ENCODE data around the gene SCN7A. TPM values are rescaled to one million over a fixed set of nuclear protein-coding genes. Genes with fewer than 3 reads are reported as not detected.

SCN7A gene
- polyA plus RNA-seq, 2 of the 4 experiments (the other 2 are of a cell fraction): not detected

DNA sequence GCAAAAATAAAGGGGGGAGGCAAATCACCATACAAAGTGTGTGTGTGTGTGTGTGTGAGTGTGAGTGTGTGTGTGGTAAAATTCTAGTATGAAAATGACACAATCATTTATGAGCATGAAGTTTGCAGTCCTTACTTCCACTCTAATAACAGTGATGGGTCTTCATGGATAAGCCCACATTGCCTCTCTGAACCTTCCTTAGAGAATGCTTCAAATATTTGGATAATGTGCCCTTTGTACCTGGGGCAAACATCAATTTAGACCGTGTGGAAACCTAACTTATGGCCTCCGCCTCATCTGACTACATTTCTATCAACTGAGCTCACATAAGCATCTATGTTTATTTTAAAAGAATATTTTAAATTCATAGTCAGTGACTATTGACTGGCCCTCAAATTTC lies 122.0 kb downstream of the SCN7A start (continued):
- TF ChIP-seq, protein P1, sequence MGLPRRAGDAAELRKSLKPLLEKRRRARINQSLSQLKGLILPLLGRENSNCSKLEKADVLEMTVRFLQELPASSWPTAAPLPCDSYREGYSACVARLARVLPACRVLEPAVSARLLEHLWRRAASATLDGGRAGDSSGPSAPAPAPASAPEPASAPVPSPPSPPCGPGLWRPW (IDR thresholded peaks at IDR 0.05): no peak
- TF ChIP-seq FOSB (CRISPR knock-in tag; IDR thresholded peaks at IDR 0.05): no peak
- TF ChIP-seq, protein P2, sequence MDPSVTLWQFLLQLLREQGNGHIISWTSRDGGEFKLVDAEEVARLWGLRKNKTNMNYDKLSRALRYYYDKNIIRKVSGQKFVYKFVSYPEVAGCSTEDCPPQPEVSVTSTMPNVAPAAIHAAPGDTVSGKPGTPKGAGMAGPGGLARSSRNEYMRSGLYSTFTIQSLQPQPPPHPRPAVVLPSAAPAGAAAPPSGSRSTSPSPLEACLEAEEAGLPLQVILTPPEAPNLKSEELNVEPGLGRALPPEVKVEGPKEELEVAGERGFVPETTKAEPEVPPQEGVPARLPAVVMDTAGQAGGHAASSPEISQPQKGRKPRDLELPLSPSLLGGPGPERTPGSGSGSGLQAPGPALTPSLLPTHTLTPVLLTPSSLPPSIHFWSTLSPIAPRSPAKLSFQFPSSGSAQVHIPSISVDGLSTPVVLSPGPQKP (IDR thresholded peaks at IDR 0.05; ENCODE audit: low read depth, low read length): no peak
- TF ChIP-seq SMC3 (IDR thresholded peaks at IDR 0.05): no peak
- no peak for TF ChIP-seq CHD2 (IDR thresholded peaks at IDR 0.05; ENCODE audit: low read length, partially characterized antibody)
- 0 out of 5 replicates have a peak, but pooled peaks of 1 of the 2 experiments have one; percentile 16 for TF ChIP-seq EP300 (IDR thresholded peaks at IDR 0.05)
- TF ChIP-seq NR3C1 (IDR thresholded peaks at IDR 0.05): no peak
- TF ChIP-seq SREBF2 (IDR thresholded peaks at IDR 0.05): no peak
- TF ChIP-seq HOXB5 (CRISPR knock-in tag; IDR thresholded peaks at IDR 0.05): no peak
- TF ChIP-seq RAD21 (conservative IDR thresholded peaks at IDR 0.05 in 1 of 2, IDR thresholded peaks at IDR 0.05 in 1 of 2): no peak
- TF ChIP-seq RCOR1 (IDR thresholded peaks at IDR 0.05; ENCODE audit: low read depth, low read length): no peak
- TF ChIP-seq RNF2 (IDR thresholded peaks at IDR 0.05; ENCODE audit: borderline replicate concordance, low read depth): no peak
- TF ChIP-seq RARB (CRISPR knock-in tag; IDR thresholded peaks at IDR 0.05): no peak
- TF ChIP-seq, protein P3, sequence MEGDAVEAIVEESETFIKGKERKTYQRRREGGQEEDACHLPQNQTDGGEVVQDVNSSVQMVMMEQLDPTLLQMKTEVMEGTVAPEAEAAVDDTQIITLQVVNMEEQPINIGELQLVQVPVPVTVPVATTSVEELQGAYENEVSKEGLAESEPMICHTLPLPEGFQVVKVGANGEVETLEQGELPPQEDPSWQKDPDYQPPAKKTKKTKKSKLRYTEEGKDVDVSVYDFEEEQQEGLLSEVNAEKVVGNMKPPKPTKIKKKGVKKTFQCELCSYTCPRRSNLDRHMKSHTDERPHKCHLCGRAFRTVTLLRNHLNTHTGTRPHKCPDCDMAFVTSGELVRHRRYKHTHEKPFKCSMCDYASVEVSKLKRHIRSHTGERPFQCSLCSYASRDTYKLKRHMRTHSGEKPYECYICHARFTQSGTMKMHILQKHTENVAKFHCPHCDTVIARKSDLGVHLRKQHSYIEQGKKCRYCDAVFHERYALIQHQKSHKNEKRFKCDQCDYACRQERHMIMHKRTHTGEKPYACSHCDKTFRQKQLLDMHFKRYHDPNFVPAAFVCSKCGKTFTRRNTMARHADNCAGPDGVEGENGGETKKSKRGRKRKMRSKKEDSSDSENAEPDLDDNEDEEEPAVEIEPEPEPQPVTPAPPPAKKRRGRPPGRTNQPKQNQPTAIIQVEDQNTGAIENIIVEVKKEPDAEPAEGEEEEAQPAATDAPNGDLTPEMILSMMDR (IDR thresholded peaks at IDR 0.05): no peak
- TF ChIP-seq ZFP36 (IDR thresholded peaks at IDR 0.05; ENCODE audit: borderline replicate concordance, partially characterized antibody): no peak
- TF ChIP-seq HDAC2 (IDR thresholded peaks at IDR 0.05): no peak
- no peak for TF ChIP-seq HOXA7 (CRISPR knock-in tag; IDR thresholded peaks at IDR 0.05)
- no peak for TF ChIP-seq EHF (CRISPR knock-in tag; IDR thresholded peaks at IDR 0.05)
- no peak for TF ChIP-seq ZSCAN20 (CRISPR knock-in tag; IDR thresholded peaks at IDR 0.05)
- TF ChIP-seq NPAS2 (CRISPR knock-in tag; IDR thresholded peaks at IDR 0.05; ENCODE audit: borderline replicate concordance): no peak
- TF ChIP-seq PHF8 (IDR thresholded peaks at IDR 0.05; ENCODE audit: borderline replicate concordance, low read depth): no peak
- TF ChIP-seq CBX8 (IDR thresholded peaks at IDR 0.05): no peak
- no peak for TF ChIP-seq TP53 (CRISPR knock-in tag; IDR thresholded peaks at IDR 0.05)
- no peak for TF ChIP-seq NFE2L2 (conservative IDR thresholded peaks at IDR 0.05; ENCODE audit: low read length)
- TF ChIP-seq JUN (IDR thresholded peaks at IDR 0.05): peak in 1 of 2 experiments; percentile 43; a peak in 2 of 5 replicates
- TF ChIP-seq, protein P4, sequence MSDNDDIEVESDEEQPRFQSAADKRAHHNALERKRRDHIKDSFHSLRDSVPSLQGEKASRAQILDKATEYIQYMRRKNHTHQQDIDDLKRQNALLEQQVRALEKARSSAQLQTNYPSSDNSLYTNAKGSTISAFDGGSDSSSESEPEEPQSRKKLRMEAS (IDR thresholded peaks at IDR 0.05): no peak
- TF ChIP-seq, protein P5, sequence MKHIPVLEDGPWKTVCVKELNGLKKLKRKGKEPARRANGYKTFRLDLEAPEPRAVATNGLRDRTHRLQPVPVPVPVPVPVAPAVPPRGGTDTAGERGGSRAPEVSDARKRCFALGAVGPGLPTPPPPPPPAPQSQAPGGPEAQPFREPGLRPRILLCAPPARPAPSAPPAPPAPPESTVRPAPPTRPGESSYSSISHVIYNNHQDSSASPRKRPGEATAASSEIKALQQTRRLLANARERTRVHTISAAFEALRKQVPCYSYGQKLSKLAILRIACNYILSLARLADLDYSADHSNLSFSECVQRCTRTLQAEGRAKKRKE (CRISPR knock-in tag; IDR thresholded peaks at IDR 0.05; ENCODE audit: low read depth): no peak
- TF ChIP-seq, protein P6, sequence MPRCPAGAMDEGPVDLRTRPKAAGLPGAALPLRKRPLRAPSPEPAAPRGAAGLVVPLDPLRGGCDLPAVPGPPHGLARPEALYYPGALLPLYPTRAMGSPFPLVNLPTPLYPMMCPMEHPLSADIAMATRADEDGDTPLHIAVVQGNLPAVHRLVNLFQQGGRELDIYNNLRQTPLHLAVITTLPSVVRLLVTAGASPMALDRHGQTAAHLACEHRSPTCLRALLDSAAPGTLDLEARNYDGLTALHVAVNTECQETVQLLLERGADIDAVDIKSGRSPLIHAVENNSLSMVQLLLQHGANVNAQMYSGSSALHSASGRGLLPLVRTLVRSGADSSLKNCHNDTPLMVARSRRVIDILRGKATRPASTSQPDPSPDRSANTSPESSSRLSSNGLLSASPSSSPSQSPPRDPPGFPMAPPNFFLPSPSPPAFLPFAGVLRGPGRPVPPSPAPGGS (IDR thresholded peaks at IDR 0.05): no peak

Measured in A549 (cell line).